Neural progenitor cell (in vitro differentiated cells): Measurements from ENCODE around the gene CCDC126.

Experiments
- CTCF ChIP-seq: fragments of 200-600 bp; sonication (generic); IDR thresholded peaks from 2 replicates; pipeline ENCODE4 v1.5.1; 2017; ENCODE audit warnings: antibody characterized with exemption, mild to moderate bottlenecking
- EZH2 ChIP-seq: fragments of 200-600 bp; sonication (generic); IDR thresholded peaks from 2 replicates; pipeline ENCODE4 v1.6.1; 2017; ENCODE audit warnings: antibody characterized with exemption, mild to moderate bottlenecking, moderate library complexity
- EZH2phosphoT487 ChIP-seq: fragments of 200-600 bp; sonication (generic); IDR thresholded peaks from 2 replicates; pipeline ENCODE4 v1.6.1; 2017; ENCODE audit warnings: antibody characterized with exemption

GRCh38 chr7:23607130-23607529 lies 9.9 kb downstream of the CCDC126 start:
- TF ChIP-seq CTCF = no peak
- TF ChIP-seq EZH2 = no peak
- TF ChIP-seq EZH2phosphoT487 = no peak
